ENCODE results near the gene CD34.

- TF ChIP-seq, protein P1, sequence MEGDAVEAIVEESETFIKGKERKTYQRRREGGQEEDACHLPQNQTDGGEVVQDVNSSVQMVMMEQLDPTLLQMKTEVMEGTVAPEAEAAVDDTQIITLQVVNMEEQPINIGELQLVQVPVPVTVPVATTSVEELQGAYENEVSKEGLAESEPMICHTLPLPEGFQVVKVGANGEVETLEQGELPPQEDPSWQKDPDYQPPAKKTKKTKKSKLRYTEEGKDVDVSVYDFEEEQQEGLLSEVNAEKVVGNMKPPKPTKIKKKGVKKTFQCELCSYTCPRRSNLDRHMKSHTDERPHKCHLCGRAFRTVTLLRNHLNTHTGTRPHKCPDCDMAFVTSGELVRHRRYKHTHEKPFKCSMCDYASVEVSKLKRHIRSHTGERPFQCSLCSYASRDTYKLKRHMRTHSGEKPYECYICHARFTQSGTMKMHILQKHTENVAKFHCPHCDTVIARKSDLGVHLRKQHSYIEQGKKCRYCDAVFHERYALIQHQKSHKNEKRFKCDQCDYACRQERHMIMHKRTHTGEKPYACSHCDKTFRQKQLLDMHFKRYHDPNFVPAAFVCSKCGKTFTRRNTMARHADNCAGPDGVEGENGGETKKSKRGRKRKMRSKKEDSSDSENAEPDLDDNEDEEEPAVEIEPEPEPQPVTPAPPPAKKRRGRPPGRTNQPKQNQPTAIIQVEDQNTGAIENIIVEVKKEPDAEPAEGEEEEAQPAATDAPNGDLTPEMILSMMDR (IDR thresholded peaks at IDR 0.05; ENCODE audit: low read length): no peak
- TF ChIP-seq EZH2 (IDR thresholded peaks at IDR 0.05; ENCODE audit: borderline replicate concordance, low read length): no peak
Measured at GRCh38 chr1:207893737-207894582, 17.0 kb downstream of the CD34 start.
